COR-L47 (cell line): ENCODE data around the gene SYT6.
A peak's percentile ranks its signal among the peaks of the same experiment; 100 is the strongest.

ENCODE experiments used
- DNase-seq: peaks from one replicate; lab custom pipeline; 2025; lab: John Stamatoyannopoulos, UW

The SYT6 gene

DNA sequence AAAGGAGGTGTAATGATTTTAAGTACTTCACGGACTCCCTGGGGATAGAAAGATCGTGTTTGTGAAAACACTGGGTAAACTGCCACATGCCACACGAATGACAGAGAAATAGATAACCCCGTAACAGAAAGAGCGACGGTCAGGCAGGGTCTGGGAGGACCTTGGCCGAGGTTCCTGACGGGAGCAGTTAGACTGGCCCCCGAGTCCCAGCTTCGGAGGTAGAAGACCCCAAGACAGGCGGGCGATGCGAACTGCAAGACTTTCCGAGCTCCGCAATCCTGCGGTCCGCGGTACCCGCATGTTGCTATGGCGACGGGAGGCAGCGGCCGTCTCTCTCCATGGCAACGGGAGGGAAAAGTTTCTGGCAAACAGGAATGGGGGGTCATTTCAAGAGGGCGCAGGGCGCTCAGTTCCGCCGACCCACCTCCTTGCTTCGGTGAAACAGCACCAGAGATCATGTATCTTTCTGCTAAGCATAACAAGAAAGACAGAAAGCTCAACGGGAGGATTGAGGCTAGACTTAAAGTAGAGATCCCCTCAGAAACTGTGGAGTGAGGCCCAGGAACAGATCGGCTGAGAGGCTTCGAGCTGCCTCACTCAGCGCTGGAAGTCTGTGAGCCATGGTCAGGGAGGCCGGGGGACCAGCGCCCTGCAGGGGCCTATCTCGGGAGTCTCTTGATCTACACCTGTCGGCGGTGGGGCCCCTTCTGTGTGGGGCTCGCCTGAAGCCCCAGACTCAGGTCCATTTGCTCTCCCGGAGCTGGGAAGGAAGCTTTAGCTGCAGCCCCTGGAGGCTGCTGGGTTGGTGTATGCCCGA lies 685 bp upstream of the SYT6 start:
- peak; percentile 27 for DNase-seq

DNA sequence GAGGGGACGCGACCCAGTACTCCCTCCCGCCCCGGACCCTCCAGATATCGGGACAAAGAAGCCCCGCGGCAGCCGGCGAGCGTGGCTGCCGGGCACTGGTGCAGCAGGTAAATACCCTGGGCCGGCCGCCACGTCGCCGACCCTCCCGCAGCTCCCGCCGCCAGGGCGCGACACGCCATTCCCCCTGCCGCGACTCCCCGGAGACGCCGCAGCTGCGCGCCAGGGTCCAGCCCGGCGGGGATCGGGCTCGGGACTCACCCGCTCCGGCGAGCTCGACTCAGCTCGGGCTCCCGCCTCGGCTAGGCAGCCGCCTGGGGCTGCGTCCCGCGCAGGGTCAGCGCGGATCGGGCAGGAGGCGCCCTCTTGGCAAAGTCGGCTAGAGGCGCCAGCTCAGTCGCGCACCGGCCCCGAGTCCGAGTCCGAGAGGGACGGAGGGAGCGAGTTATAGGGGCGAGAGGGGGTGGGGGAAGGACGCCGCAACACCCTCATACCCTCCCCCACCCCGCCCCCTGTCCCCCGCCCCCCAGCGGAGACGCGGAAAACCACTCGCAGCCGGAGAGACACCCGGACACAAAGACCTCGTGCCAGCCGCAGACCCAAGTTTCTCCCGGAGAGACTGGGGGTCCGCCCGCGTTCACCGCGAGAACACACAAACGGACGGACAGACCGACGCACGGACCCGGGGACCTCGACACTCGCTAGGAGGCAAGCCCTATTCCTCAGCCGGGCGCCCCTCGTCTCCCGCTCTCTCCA lies 985 bp downstream of the SYT6 start:
- DNase-seq: peak; percentile 39

DNA sequence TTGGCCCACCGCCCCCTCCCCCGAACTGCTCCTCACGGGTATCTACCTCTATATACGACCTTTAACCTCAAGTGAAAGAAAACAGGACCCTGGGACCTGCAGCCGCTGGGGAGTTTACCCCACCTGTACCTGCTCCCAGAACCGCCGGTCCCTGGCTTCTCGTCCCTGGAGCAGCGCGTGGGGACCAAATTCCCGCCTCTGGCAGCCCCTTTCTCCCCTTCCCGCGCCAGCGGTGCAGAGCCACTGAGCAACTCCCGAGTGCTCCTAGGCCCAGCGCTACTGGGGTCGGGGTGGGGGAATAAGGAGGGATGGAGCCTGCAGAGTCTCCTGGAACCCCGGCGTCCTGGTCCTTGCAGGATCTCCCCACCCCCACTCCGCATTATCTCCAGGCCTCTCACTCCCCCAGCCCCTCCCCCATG lies 1.6 kb downstream of the SYT6 start:
- DNase-seq: no peak

DNA sequence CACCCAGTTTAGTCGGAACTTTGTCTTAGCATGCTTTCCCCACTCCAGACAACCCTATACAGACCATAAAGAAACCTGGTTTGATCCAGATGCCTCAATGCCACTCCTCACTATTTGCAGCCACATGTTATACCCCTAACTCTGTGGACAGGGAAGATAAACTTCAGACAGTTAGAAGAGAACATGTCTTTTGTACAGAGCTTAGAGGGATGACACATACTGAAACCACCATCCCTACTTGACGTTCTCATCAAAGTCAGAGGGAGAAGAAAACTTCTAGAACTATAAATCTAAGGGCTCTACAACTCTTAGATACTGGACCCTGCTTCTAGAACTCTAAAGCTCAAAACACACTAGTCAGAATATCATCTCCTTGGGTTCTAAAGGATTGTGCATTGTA lies 3.7 kb downstream of the SYT6 start:
- DNase-seq: no peak

DNA sequence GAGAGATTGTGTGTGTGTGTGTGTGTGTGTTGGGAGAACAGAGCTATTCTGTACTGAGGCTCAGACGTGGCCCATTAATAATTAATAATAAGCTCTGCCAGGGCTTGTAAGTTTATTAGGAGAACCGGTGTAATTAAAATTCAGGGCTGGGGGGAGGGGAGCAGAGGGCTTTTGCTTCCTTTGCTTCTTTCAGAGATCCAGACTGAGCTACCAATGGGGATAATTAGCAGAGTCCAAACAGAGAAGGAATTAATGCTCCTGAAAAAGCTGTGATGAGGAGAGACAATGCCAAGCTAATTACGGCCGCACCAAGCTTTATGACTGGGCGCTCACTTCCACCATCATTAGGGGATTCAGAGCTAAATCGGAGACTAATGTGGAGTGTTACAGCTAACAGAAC lies 4.5 kb downstream of the SYT6 start:
- no peak for DNase-seq

DNA sequence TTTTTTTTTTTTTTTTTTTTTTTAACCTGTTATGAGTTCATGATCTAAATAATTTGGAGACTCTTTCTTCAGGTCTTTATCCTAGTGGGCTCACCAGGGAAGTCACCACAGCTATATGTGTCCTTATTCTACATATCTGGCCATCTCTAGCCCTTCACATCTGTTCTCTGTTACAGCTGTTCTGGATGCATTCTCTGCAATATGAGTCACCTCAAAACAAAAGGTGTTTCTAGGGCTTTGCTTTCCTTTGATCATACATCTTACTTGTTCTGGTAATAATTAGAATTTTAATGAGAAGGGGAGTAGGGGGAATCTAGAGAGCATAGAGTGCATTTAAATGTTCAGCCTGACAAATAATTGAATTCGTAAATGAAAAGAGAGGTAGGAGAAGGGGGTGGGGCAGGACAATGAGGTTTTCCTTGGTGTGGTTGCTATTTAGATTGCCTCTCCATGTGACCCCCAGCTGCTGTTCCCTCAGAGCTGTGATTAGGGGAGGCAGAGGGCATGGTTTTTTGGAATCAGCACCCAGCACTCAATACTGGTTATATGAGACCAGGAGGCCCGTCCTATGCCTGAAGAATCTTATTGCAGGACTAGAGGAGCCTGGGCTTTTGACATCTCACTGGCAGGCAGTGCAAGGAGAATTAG lies 8.0 kb downstream of the SYT6 start:
- DNase-seq: no peak

DNA sequence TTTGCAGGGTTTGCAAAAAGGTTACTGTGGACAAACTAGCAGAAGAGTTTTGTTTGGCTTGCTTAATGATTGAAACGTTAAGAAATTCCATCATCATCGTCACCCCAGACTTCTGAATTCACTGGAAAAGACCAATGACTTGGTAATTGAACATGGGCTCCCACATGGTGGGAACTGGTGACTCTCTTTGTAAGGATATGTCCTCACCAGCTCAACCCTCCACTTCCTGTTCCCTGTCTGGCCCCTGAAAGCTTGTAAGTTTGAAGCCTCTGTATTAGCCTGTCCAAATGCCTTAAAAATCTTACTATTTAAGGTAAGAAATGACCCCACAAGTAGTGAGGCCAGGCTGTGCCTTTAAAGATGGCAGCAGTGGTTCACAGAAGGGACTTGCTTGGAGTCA lies 9.7 kb downstream of the SYT6 start:
- no peak for DNase-seq

DNA sequence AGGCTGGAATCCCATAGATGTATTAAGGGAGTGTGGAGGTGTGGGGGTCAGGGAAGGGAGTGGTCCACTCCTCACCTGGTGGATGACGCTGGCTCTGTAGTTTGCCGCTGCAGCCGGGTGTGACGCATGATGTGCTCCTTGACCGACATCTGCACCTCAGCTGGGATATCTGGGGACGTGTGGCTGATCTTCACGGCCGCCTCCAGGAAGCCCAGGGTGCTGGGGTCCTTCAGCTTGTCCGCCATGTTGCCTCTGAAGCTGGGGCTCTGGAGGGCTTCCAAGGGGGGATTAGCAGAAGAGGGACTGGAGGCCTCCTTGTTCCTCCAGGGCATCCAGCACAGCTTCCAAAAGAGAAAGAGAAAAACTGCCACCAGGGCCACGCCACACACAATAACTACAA lies 14.1 kb downstream of the SYT6 start:
- DNase-seq: no peak

DNA sequence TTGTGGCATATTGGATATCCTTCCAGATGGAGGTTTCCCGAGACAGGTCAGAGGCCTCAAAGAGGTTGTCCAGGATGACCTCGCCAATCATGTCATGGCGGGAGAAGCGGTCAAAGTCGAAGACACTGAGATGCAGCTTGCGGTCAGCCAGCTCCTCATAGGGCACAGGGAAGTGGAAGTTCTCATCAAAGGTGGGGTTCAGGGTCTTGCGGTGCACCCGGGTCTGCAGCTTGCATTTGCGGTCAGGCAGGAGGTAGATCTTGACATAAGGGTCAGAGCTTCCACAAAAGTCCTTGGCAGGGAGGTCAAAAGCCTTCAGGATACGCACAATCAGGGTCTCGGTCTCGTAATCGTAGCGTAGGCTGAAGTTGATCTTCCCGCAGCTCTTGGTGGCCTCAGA lies 16.2 kb downstream of the SYT6 start:
- DNase-seq: no peak

DNA sequence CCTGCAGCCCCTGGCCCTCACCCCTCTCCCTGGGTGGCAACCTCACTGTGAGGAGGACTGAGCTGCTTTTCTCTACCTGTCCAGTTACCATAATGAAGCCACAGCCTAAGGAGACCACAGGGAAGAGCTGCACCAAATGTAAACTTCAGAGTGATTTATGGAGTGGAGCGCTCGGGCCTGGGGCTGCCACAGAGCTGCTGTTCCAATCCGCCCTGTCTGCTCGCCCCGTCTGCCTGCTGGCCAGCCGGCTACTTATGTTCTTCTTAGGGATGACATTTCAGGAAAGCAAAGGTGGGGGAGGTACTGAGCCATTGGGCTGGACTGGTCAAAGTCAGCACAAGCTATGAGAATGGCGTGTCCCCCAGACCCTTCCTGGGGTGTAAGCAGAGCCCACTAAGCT lies 17.9 kb downstream of the SYT6 start:
- no peak for DNase-seq

DNA sequence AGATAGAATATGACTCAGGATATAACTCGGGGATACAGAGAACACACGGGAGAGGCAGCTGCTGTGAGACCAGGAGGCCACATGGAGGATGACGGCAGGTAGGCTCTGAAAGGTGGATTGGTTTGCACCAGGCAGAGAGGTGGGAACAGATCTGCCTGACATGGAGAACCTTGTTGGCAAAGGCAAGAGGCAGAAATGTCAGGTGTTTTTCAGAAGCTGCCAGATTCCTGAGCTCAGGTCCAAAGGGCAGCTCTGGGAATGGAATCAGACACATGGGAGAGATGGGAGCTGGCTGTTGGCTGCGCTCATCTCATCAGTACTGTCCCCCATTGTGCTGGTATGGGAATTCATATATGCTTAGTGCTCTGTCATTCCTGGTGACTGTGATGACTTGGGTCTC lies 19.2 kb downstream of the SYT6 start:
- no peak for DNase-seq

DNA sequence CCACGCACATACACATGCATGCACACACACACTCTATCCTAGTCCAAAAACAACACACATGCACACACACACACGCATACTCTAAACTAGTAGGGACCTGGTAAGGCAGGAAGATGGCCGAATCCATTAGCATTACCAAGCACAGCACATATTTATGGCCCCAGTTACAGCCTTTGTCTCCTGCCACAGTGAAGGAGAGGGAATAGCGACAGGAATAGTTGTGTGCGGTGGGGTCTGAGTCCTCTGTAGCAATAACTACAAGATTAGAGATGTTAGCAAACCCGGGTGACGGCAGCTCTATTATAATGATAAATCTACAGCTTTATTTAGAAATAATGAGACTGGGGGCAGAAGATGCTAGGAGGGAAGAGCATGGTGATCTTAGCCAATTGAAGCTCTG lies 20.5 kb downstream of the SYT6 start:
- no peak for DNase-seq

DNA sequence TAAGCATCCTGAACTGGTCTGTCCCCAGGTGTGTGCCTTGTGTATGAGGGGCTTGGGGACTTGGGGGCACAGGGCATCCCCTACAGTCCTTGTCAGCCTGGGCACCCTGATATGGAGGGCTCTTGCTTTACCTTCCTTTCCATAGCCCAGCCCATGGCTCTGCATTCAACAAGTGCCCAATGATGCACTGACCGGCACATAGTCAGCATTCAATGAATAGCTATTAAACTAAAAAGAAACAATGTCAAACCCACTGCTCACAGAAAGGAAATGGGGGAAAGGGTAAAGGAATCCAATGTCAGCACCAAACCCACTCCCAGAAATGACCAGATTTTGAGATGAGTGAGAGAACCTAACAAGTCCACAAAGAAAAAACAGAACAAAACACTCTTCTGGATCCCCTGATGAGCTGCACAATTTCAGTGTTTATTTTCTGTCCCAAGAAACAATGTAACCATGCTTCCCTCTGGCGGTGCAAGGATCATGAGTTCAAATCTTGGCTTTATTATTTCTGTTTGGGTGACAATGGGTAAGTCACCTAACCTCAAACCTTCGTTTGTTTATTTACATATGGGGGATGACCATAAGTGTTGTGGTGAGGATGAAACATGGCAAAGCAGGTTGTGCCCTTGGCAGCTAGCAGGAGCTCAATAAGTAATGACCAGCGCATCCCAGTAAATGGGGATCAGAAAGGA lies 22.0 kb downstream of the SYT6 start:
- no peak for DNase-seq

DNA sequence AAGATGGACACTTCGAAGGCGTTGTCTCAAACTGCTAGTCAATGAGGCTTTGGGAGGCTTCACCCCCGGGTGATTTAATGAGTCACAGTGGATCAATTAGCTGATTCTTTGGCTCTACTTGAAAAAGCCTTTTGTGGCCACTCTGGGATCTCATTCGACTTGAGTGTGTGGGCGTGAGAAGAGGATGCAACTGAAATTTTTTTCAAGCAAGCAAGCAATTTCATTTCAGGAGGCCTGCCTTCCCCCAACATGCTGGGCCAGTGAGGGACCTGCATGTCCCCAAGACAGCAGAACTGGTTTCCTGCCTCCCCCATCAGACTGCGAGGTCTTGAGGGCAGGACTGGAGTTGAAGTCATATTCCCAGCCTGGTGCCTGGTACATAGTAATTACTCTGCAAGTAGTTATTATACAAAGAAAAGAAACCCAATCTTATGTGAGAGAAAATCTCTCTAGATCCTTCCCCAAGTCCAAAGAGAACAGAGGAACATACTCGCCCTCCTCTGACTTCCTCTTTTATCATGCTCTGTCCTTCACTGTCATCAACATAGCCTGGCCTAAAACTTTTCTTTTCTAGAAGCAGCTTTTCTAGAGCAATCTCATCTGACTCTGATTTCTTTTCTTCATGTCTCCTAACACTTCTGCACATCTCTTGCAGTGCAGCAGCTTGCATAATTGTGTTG lies 22.7 kb downstream of the SYT6 start:
- DNase-seq: no peak

DNA sequence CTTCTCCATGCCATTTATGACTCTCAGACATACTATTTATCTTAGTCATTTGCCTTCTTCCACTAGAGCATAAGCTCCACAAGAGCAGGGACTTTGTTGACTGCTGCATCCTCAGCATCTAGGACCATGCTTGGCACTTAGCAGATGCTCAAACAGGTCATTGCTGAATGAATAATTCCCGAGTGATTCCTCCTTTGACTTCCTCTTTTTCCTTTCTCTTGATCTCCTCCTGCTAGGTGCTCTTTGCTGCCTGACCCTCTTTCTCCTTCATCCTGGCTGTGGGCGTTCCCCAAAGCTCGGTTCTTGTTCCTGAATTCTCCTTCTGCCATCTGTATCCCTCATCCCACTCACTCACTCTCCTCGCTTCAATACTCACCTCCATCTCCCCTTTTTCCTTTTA lies 23.5 kb downstream of the SYT6 start:
- DNase-seq: no peak

DNA sequence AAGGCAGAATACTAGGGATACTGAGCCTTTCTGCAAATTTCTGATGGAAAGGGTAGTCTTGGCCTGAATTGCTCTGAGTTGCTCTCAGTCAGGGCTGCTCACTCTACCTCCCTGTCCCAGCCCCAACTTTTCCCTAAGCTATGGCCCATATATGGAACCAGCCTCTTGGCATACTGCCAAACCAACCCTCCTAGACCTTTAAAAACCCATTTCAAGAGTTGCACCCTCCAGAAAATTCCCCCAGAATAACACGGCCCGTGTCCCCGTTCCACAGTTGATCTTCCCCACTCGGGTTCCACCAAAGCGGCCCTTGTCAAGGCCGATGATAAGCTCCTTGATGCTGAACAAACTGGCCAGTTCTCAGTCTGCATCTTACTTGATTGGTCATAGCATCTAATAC lies 25.4 kb downstream of the SYT6 start:
- no peak for DNase-seq

DNA sequence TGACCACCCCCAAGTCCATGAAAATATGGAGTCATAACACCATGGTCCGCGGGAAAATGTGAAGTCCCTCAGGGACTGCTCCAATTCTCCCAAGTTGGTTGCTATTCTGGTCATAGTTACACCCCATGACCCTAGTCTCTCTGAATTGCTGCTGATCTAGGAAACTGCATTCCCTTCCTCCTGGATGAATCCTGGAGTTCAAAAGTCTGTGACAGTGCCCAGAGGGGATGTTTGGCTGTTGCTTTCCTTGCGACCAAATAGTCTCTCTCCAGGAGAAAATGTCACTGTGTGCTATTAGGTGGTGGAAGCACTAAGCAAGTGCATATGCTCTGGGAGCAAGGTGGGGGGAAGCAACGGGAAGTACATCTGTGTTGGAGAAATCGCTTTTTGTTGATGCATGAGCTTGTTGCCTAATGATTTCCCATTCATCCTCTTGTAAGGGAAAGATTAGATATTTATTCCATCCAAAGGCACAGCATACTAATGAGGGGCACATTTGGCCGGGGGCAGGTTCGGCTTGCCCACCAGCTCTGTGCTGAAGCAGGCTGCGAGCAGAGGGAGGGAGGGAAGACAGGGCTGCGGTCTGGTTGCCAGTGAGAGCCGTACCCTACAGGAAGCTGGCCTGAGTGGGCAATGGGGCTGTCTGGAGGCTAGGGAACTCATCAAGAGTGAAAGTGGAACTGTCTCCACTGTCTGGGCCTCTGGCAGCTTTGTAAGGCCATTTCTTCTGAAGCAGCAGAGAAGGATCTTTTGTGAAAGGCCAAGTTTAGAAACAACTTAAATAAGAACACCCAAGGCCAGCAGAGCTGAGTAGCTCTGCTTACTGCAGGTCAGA lies 27.2 kb downstream of the SYT6 start:
- DNase-seq: no peak

DNA sequence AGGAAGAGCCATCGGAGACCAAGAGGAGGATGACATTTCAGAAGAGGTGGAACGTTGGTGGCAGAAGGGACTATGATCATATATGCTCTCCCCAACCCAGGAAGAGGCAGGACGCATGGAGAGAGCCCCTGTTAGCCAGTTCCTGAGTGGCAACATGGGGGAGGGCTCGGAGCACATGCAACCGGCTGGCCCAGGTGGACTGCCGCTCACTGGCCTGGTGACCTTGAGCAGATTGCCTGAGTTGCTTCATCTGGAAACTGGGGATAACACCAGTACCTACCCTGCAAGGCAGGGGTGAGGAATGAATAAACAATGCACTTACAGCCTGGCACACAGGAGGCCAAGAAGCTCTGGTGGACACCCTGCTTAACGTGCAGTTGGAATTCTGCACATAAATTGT lies 29.0 kb downstream of the SYT6 start:
- DNase-seq: no peak

DNA sequence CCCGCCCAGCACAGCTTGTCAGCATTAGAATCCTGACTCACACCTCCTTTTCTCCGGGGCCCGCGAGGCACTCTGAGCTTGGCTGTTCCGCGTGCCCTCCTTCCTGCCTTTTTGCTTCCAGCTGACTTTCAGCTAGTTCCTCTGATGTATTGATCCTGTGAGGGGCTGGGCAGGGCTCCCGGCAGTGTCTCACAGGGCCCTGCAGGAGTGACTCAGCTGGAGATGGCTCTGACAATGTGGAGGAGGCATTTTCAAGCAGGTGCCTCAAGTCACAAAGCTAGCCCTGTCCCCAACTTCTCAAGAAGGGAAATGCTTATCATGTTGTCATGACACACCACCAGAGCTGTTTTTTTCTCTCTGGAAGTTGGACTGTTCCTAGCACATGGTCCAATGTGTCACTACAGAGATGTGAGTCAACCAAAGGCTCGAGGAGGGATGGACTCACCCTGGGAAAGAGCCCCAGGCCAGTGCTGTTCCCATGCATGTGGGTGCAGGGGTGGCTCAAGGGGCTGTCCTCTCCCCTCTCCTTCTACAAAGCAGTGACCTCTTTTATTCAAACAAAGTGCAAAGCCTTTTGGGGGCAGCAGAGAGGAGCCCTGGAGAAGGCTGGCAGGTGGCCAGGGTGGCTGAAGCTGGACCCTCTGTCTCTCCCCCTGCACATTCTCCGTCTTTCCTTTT lies 30.6 kb downstream of the SYT6 start:
- DNase-seq: no peak

DNA sequence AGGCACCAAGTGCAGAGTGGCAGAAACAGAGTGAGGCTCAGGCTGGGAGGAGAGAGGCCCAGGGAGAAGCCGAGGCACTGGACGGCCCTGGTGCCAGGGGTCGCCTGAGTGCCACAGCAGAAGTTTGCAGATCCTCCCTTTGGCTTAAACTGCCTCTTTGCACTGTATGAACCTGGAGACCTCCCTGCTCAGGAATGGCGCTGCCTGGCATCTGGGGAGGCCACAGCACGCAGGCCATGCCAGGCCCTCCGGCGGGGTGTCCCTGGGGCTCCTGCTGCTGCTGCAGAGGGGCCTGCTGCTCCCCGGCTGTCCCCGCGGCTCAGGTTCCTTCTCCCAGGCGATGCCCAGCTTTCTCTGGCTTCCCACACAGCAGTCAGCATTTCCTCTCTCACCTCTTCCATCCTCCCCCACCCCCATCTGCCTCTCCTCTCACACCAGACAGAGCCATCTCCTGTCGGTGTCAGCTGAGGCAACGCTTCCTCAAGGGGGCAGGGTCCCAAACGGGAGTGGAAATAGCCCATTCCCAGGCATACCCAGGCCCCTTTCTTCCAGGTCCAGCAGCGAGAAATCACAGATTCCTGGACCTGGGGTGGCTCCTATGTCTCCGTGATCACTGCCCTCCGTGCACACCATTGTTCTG lies 35.2 kb downstream of the SYT6 start:
- no peak for DNase-seq
